T-cell (primary cell): Measurements from ENCODE around the gene ALCAM. TPM values are rescaled to one million over a fixed set of nuclear protein-coding genes. Genes with fewer than 3 reads are reported as not detected.
A peak's percentile ranks its signal among the peaks of the same experiment; 100 is the strongest.

Experiments
- ATAC-seq, 4 experiments: fragments of 200-7000 bp in 3 of 4; fragments of 150-1000 bp in 1 of 4; cut with Tn5 transposase; replicated peaks in 1 of 4; 1 replicate in 3 of 4; 2 replicates in 1 of 4; pipeline ENCODE4 v1.10.0; 2021; ENCODE audit warnings: moderate library complexity in 3 of 4, mild to moderate bottlenecking in 2 of 4, moderate number of reproducible peaks in 1 of 4
- CTCF ChIA-PET, 2 donors: fragments of 300-600 bp; sonication (Branson Sonifier 250); formaldehyde crosslinking; loops; one replicate each; lab custom pipeline; 2022; ENCODE audit warnings: antibody characterized with exemption in 2 of 2; lab: Charles Lee
- POLR2A ChIA-PET, 2 donors: fragments of 300-600 bp; sonication (Branson Sonifier 250); formaldehyde crosslinking; loops; one replicate each; lab custom pipeline; 2022; ENCODE audit warnings: antibody characterized with exemption in 2 of 2; lab: Charles Lee
- DNase-seq, 35 experiments: peaks; one replicate each; pipeline versions ENCODE4 v3.0.0 to v3.0.0-alpha.2; 2013 to 2023
- H3K27ac ChIP-seq: one replicate; pipeline ENCODE4 v1.5.1; 2013; ENCODE audit warnings: low read length
- H3K27me3 ChIP-seq, 2 experiments: replicated peaks in 1 of 2; 1 replicate in 1 of 2; 2 replicates in 1 of 2; pipeline versions ENCODE4 v1.6.1 to v1.7.0; 2013; ENCODE audit warnings: low read length in 1 of 2, mixed read lengths in 1 of 2; ENCODE audit not compliant: control insufficient read depth in 2 of 2, insufficient read depth in 2 of 2; ENCODE audit errors: extremely low read depth in 1 of 2
- H3K36me3 ChIP-seq, 2 donors: 1 replicate in 1 of 2; 2 replicates in 1 of 2; pipeline versions ENCODE4 v1.6.1 to v1.7.0; 2013; ENCODE audit warnings: low read length in 1 of 2; ENCODE audit not compliant: control insufficient read depth in 2 of 2, insufficient read depth in 1 of 2; ENCODE audit errors: extremely low read depth in 1 of 2
- H3K4me1 ChIP-seq, 2 experiments: 1 replicate in 1 of 2; 2 replicates in 1 of 2; pipeline versions ENCODE4 v1.6.1 to v1.7.0; 2013; ENCODE audit warnings: low read length in 2 of 2, mixed read lengths in 1 of 2; ENCODE audit not compliant: insufficient read depth in 2 of 2, control insufficient read depth in 1 of 2; ENCODE audit errors: extremely low read depth in 1 of 2
- H3K4me3 ChIP-seq, 2 donors: 1 replicate in 1 of 2; 2 replicates in 1 of 2; pipeline versions ENCODE4 v1.5.1 to v1.7.0; 2013; ENCODE audit warnings: mild to moderate bottlenecking in 2 of 2, low read length in 1 of 2, moderate library complexity in 1 of 2; ENCODE audit not compliant: control insufficient read depth in 1 of 2; ENCODE audit errors: extremely low read depth in 1 of 2
- H3K9me3 ChIP-seq: 2 replicates; pipeline ENCODE4 v1.7.0; 2013
- H3K27ac Mint-ChIP-seq, 2 donors: one replicate each; pipeline ENCODE4 v1.8.0; 2020 to 2021; ENCODE audit warnings: mild to moderate bottlenecking in 2 of 2, mixed read lengths in 2 of 2
- H3K27me3 Mint-ChIP-seq, 2 donors: one replicate each; pipeline ENCODE4 v1.8.0; 2021 to 2022; ENCODE audit warnings: mixed read lengths in 2 of 2
- H3K36me3 Mint-ChIP-seq: one replicate; pipeline ENCODE4 v1.8.0; 2021; ENCODE audit warnings: mixed read lengths
- H3K4me1 Mint-ChIP-seq, 3 donors: one replicate each; pipeline ENCODE4 v1.8.0; 2020 to 2022; ENCODE audit warnings: mixed read lengths in 3 of 3, mild to moderate bottlenecking in 1 of 3
- H3K4me3 Mint-ChIP-seq, 3 donors: one replicate each; pipeline ENCODE4 v1.8.0; 2020 to 2022; ENCODE audit warnings: mild to moderate bottlenecking in 3 of 3, mixed read lengths in 3 of 3, moderate library complexity in 3 of 3
- H3K9me3 Mint-ChIP-seq, 3 donors: one replicate each; pipeline ENCODE4 v1.8.0; 2020 to 2022; ENCODE audit warnings: mixed read lengths in 3 of 3
- WGBS: methylation state at CpG from one replicate; pipeline ENCODE4 v1.1.5; 2013; ENCODE audit warnings: missing lambda C conversion rate; ENCODE audit not compliant: insufficient coverage; 5-methylcytosine and 5-hydroxymethylcytosine counted together
- total RNA-seq, 35 experiments: library from RNA in 6 of 35; stranded (reverse) in 6 of 35; fragments of 120-200 nt in 1 of 35; gene quantifications; one replicate each; pipeline versions ENCODE4 v1.2.1 to v1.2.4 and lab custom pipeline; 2013 to 2026

ALCAM gene
- total RNA-seq, 5 donors from 2014 or later (not counting 1 experiment from before 2014, with no cell fraction given) = 3.4 to 6.2 (median 4.6) TPM

- Mint-ChIP-seq H3K27me3 (peaks cover 17 to 26% of the 10 kb centered on the region in 2 donors), H3K4me3 (no peak overlapping the region), H3K27ac (no peak overlapping the region), H3K36me3 (no peaks in the 10 kb centered on the region), H3K9me3 (no peaks in the 10 kb centered on the region), H3K4me1 (peaks cover 15 to 24% (median 15%) of the 10 kb centered on the region in 3 donors)
- Histone ChIP-seq H3K9me3 (no peaks in the 10 kb centered on the region), H3K36me3 (no peaks in the 10 kb centered on the region), H3K4me1 (peaks cover 2 to 17% of the 10 kb centered on the region in 2 experiments), H3K27ac (no peak overlapping the region), H3K4me3 (no peak overlapping the region), H3K27me3 (peaks cover 2 to 17% of the 10 kb centered on the region in 2 experiments)
- ChIA-PET POLR2A (no interaction called here), CTCF (no interaction called here)
- DNase-seq (no peak), ATAC-seq (no peak)
- WGBS = no CpG with 5 or more reads among the region's 1 CpG
These were observed 4.6 kb upstream of the ALCAM start for GRCh38 chr3:105362021-105362665.

GRCh38 chr3:105364128-105364527 lies 2.6 kb upstream of the ALCAM start:
- CTCF ChIA-PET = interaction anchor here in 1 of 2 donors (0.6 kb wide), 1 partner anchor 1279 kb away, joined by 3 read pairs; no protein-coding TSS in a partner anchor
- no peaks in the 10 kb centered on the region for H3K9me3 ChIP-seq
- peaks cover 13 to 23% of the 10 kb centered on the region in 2 donors for H3K27me3 Mint-ChIP-seq

GRCh38 chr3:105365081-105365390 lies 1.7 kb upstream of the ALCAM start:
- POLR2A ChIA-PET = no interaction called here
- Mint-ChIP-seq H3K27ac (no peak overlapping the region), H3K4me1 (peaks cover 32 to 50% (median 34%) of the 10 kb centered on the region in 3 donors), H3K9me3 (no peaks in the 10 kb centered on the region), H3K27me3 (peaks cover 11 to 21% of the 10 kb centered on the region in 2 donors), H3K4me3 (peak overlapping the region in 2 of 3 donors; percentile 21 to 94), H3K36me3 (no peaks in the 10 kb centered on the region)
- WGBS = no CpG with 5 or more reads among the region's 5 CpGs
- peaks cover 2 to 16% of the 10 kb centered on the region in 2 experiments for H3K27me3 ChIP-seq
- no peak overlapping the region for H3K4me3 ChIP-seq
- ATAC-seq (no peak), DNase-seq (no peak)
- no peaks in the 10 kb centered on the region for H3K9me3 ChIP-seq
- CTCF ChIA-PET = interaction anchor here in 1 of 2 donors (0.7 kb wide), 1 partner anchor 568 kb away, joined by 4 read pairs; no protein-coding TSS in a partner anchor
- no peaks in the 10 kb centered on the region for H3K36me3 ChIP-seq
- H3K4me1 ChIP-seq = peaks cover 8 to 35% of the 10 kb centered on the region in 2 experiments
- H3K27ac ChIP-seq = no peak overlapping the region

More at GRCh38 chr3:105364128-105364527, 2.6 kb upstream of the ALCAM start:
- H3K4me3 Mint-ChIP-seq = no peak overlapping the region
- H3K27ac Mint-ChIP-seq = no peak overlapping the region
- H3K4me1 Mint-ChIP-seq = peaks cover 26 to 42% (median 28%) of the 10 kb centered on the region in 3 donors
- H3K9me3 Mint-ChIP-seq = no peaks in the 10 kb centered on the region
- H3K36me3 ChIP-seq = no peaks in the 10 kb centered on the region
- DNase-seq (no peak), ATAC-seq (no peak)
- POLR2A ChIA-PET = no interaction called here
- H3K36me3 Mint-ChIP-seq = no peaks in the 10 kb centered on the region
- peaks cover 8 to 35% of the 10 kb centered on the region in 2 experiments for H3K4me1 ChIP-seq
- H3K4me3 ChIP-seq = no peak overlapping the region
- no CpG with 5 or more reads among the region's 4 CpGs for WGBS
- no peak overlapping the region for H3K27ac ChIP-seq
- peaks cover 2 to 20% of the 10 kb centered on the region in 2 experiments for H3K27me3 ChIP-seq

GRCh38 chr3:105365391-105366325 lies 1.1 kb upstream of the ALCAM start:
- peak in 3 of 35 experiments; percentile 1 to 11 (median 7) for DNase-seq

GRCh38 chr3:105367063-105367405 lies 325 bp downstream of the ALCAM start:
- CTCF ChIA-PET = interaction anchor here in 1 of 2 donors (0.6 kb wide), 1 partner anchor 152 kb away, joined by 3 read pairs; no protein-coding TSS in a partner anchor
- POLR2A ChIA-PET = no interaction called here

More at GRCh38 chr3:105365391-105366325, 1.1 kb upstream of the ALCAM start:
- Histone ChIP-seq H3K27ac (no peak overlapping the region), H3K9me3 (no peaks in the 10 kb centered on the region), H3K36me3 (no peaks in the 10 kb centered on the region), H3K4me1 (peaks cover 8 to 35% of the 10 kb centered on the region in 2 experiments), H3K27me3 (peaks cover 2 to 16% of the 10 kb centered on the region in 2 experiments), H3K4me3 (peak overlapping the region; percentile 69 to 84)
- POLR2A ChIA-PET = interaction anchor here in 1 of 2 donors (0.6 kb wide), 1 partner anchor 1358 kb away, joined by 3 read pairs; no protein-coding TSS in a partner anchor
- no peak for ATAC-seq
- H3K27ac Mint-ChIP-seq = no peak overlapping the region
- H3K9me3 Mint-ChIP-seq = no peaks in the 10 kb centered on the region
- peak overlapping the region; percentile 88 to 96 (median 94) for H3K4me3 Mint-ChIP-seq
- H3K36me3 Mint-ChIP-seq = no peaks in the 10 kb centered on the region
- H3K4me1 Mint-ChIP-seq = peaks cover 32 to 50% (median 34%) of the 10 kb centered on the region in 3 donors
- WGBS = 23% methylated on average over 12 of the region's 24 CpGs
- H3K27me3 Mint-ChIP-seq = peaks cover 11 to 21% of the 10 kb centered on the region in 2 donors
- CTCF ChIA-PET = interaction anchor here (0.7 kb wide), 3 partner anchors 207 to 1289 kb away, joined by 3 to 4 read pairs (median 4); no protein-coding TSS in a partner anchor

More at GRCh38 chr3:105367063-105367405, 325 bp downstream of the ALCAM start:
- H3K4me3 Mint-ChIP-seq = peak overlapping the region; percentile 88 to 96 (median 94)
- ATAC-seq (peak in 2 of 4 experiments; percentile 4 to 7), DNase-seq (peak in 13 of 35 experiments; percentile 1 to 49 (median 8))
- H3K27me3 ChIP-seq = peaks cover 2 to 16% of the 10 kb centered on the region in 2 experiments
- H3K27ac ChIP-seq = peak overlapping the region; percentile 92
- WGBS = 0% methylated on average over 14 of the region's 29 CpGs
- H3K27me3 Mint-ChIP-seq = peaks cover 11 to 21% of the 10 kb centered on the region in 2 donors
- peaks cover 32 to 50% (median 34%) of the 10 kb centered on the region in 3 donors for H3K4me1 Mint-ChIP-seq
- H3K27ac Mint-ChIP-seq = peak overlapping the region; percentile 14 to 68
- H3K9me3 ChIP-seq = no peaks in the 10 kb centered on the region
- H3K4me3 ChIP-seq = peak overlapping the region; percentile 69 to 84
- H3K9me3 Mint-ChIP-seq = no peaks in the 10 kb centered on the region
- peaks cover 8 to 35% of the 10 kb centered on the region in 2 experiments for H3K4me1 ChIP-seq
- no peaks in the 10 kb centered on the region for H3K36me3 ChIP-seq
- no peaks in the 10 kb centered on the region for H3K36me3 Mint-ChIP-seq
